Measurements from ENCODE around the gene CEACAM3. TPM values are rescaled to one million over a fixed set of nuclear protein-coding genes. Genes with fewer than 3 reads are reported as not detected.
"Not testable (repeated sequence)": the region's sequence is repeated elsewhere in the genome, so short reads cannot be mapped to it uniquely, and the experiment has no call there.

The CEACAM3 gene
- total RNA-seq, 6 donors from 2014 or later = 1.4 to 6.0 (median 2.7) TPM; not detected in 1

GRCh38 chr19:41768105-41768504 lies 28.3 kb upstream of the CEACAM3 start:
- not testable (repeated sequence) for H3K9me3 ChIP-seq; H3K4me1 ChIP-seq; ATAC-seq (ENCODE audit: low FRiP score in 2 of 2); H3K27me3 ChIP-seq; DNase-seq; H3K36me3 ChIP-seq; H3K27ac ChIP-seq; H3K4me3 ChIP-seq
- peak in 1 of 4 donors; percentile 54 for TF ChIP-seq EP300 (IDR thresholded peaks at IDR 0.05)
- WGBS, 2 donors = 48 to 80% methylated on average over 3 to 5 of the region's 5 CpGs

- H3K9me3 ChIP-seq = no peaks in the 10 kb centered on the region
- no peaks in the 10 kb centered on the region for H3K36me3 ChIP-seq
- DNase-seq = no peak
- H3K4me1 ChIP-seq = peaks cover 0 to 19% (median 4%) of the 10 kb centered on the region in 4 donors
- H3K27me3 ChIP-seq = no peaks in the 10 kb centered on the region
- no peak for ATAC-seq (ENCODE audit: low FRiP score in 2 of 2)
- no peak for TF ChIP-seq POLR2A (IDR thresholded peaks at IDR 0.05)
- TF ChIP-seq, protein P1, sequence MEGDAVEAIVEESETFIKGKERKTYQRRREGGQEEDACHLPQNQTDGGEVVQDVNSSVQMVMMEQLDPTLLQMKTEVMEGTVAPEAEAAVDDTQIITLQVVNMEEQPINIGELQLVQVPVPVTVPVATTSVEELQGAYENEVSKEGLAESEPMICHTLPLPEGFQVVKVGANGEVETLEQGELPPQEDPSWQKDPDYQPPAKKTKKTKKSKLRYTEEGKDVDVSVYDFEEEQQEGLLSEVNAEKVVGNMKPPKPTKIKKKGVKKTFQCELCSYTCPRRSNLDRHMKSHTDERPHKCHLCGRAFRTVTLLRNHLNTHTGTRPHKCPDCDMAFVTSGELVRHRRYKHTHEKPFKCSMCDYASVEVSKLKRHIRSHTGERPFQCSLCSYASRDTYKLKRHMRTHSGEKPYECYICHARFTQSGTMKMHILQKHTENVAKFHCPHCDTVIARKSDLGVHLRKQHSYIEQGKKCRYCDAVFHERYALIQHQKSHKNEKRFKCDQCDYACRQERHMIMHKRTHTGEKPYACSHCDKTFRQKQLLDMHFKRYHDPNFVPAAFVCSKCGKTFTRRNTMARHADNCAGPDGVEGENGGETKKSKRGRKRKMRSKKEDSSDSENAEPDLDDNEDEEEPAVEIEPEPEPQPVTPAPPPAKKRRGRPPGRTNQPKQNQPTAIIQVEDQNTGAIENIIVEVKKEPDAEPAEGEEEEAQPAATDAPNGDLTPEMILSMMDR (IDR thresholded peaks at IDR 0.05) = no peak
- no peak for TF ChIP-seq POLR2AphosphoS5 (IDR thresholded peaks at IDR 0.05)
- TF ChIP-seq EP300 (IDR thresholded peaks at IDR 0.05) = no peak
- H3K27ac ChIP-seq = no peak overlapping the region
- WGBS, 2 donors = 96 to 99% methylated on average over 4 of the region's 4 CpGs
- no peak overlapping the region for H3K4me3 ChIP-seq
Measured at GRCh38 chr19:41769608-41770007, 26.8 kb upstream of the CEACAM3 start.

GRCh38 chr19:41771410-41771809 lies 25.0 kb upstream of the CEACAM3 start:
- TF ChIP-seq POLR2AphosphoS5 (IDR thresholded peaks at IDR 0.05) (no peak), EP300 (IDR thresholded peaks at IDR 0.05) (no peak), POLR2A (IDR thresholded peaks at IDR 0.05) (no peak)
- TF ChIP-seq, protein P1 (IDR thresholded peaks at IDR 0.05) = no peak
- Histone ChIP-seq H3K4me3 (no peak overlapping the region), H3K27ac (peak overlapping the region in 1 of 4 donors; percentile 5), H3K9me3 (no peaks in the 10 kb centered on the region), H3K36me3 (no peaks in the 10 kb centered on the region), H3K27me3 (no peaks in the 10 kb centered on the region), H3K4me1 (peaks cover 0 to 24% (median 4%) of the 10 kb centered on the region in 4 donors)
- DNase-seq (no peak), ATAC-seq (ENCODE audit: low FRiP score in 2 of 2) (no peak)
- WGBS, 2 donors = 93 to 94% methylated on average over 2 of the region's 2 CpGs

DNA sequence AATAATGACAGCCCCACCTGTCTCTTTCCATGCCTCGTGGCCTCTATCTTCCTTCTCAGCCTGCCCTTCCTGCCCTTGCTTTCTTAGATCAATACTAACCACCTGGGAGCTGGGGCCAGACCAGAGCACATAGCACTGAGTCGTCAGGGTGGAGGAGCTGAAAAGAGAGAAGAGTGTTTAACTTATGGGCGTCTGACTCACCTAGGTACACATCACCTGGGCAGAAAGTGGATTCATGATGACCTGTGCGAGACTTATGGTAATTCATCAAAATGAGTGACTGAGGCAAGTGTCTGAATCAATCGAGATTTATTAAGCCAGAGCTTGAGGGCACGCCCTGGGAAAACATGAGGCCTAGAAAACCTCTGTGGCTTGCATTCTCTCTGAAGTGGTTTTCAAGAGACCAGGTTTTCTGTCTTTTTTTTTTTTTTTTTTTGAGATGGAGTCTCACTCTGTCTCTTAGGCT lies 21.8 kb upstream of the CEACAM3 start:
- Histone ChIP-seq H3K4me3 (no peak overlapping the region), H3K9me3 (no peaks in the 10 kb centered on the region), H3K27me3 (no peaks in the 10 kb centered on the region), H3K4me1 (peaks cover 0 to 24% (median 2%) of the 10 kb centered on the region in 4 donors), H3K36me3 (no peaks in the 10 kb centered on the region), H3K27ac (peak overlapping the region; percentile 47 to 75 (median 62))
- WGBS, 2 donors = 46 to 53% methylated on average over 6 of the region's 6 CpGs
- ATAC-seq (ENCODE audit: low FRiP score in 2 of 2) = peak; percentile 60 to 95
- TF ChIP-seq POLR2AphosphoS5 (IDR thresholded peaks at IDR 0.05) (peak; percentile 32 to 53), EP300 (IDR thresholded peaks at IDR 0.05) (peak in 1 of 4 donors; percentile 65), POLR2A (IDR thresholded peaks at IDR 0.05) (peak in 1 of 4 donors; percentile 21)
- TF ChIP-seq, protein P1 (IDR thresholded peaks at IDR 0.05) = no peak
- peak in 1 of 2 donors; percentile 82 for DNase-seq

DNA sequence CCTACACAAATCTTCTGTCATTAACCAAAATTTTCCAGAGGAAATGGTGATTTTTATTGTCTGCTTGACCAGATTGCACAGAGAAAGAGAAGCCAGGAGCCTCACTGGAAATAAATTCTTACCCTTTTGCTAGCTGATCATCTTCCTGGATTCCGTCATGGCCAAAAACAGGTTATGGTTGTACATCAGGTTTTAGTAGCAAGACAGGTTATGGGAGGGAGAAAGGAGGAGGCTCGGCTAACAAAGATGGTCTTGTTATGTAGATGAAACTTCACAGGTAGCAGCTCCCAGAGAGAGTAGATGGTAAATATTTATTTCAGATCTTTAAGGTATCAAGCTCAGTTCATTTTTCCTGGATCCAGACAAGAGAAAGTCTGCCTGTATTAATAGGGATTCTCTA lies 19.7 kb upstream of the CEACAM3 start:
- no peak for DNase-seq
- H3K9me3 ChIP-seq = no peaks in the 10 kb centered on the region
- no peaks in the 10 kb centered on the region for H3K36me3 ChIP-seq
- TF ChIP-seq, protein P1 (IDR thresholded peaks at IDR 0.05) = no peak
- TF ChIP-seq POLR2A (IDR thresholded peaks at IDR 0.05) (no peak), POLR2AphosphoS5 (IDR thresholded peaks at IDR 0.05) (no peak), EP300 (IDR thresholded peaks at IDR 0.05) (no peak)
- no peak overlapping the region for H3K4me3 ChIP-seq
- H3K27me3 ChIP-seq = no peaks in the 10 kb centered on the region
- peaks cover 0 to 24% (median 2%) of the 10 kb centered on the region in 4 donors for H3K4me1 ChIP-seq
- no peak overlapping the region for H3K27ac ChIP-seq
- no peak for ATAC-seq (ENCODE audit: low FRiP score in 2 of 2)
- WGBS, 2 donors = 78% methylated on average over 2 of the region's 2 CpGs
